ENCODE results near the gene C1S.

C1S gene

DNA sequence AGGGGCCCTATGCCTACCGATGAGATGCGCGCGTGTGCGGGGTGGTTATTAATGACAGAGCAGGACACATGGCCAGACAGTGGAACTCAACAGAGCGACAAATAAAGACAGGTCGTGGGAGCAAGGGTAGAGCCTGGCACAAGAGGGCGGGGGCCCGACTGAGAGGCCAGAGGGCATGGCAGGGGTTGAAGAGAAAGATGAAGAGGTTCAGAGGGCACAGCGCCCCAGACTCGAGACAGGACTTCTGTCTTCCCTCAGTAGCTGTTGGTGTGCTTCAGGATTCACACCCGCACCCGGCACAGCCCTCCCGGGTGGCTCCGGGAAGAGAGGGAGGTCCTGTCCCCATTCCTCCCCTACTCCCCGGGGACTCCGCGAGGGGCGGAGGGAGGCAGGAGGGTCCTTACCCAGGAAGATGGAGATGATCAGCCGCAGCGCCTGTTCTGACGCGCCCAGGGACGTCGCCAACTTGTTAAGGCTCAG lies 42.6 kb upstream of the C1S start (continued):
- TF ChIP-seq ZNF629 (tag by site-specific recombination; IDR thresholded peaks at IDR 0.05) (no peak), ZNF169 (tag by site-specific recombination; IDR thresholded peaks at IDR 0.05) (no peak), ZNF596 (tag by site-specific recombination; IDR thresholded peaks at IDR 0.05) (no peak), ZEB2 (tag by site-specific recombination; IDR thresholded peaks at IDR 0.05) (no peak), ZNF433 (tag by site-specific recombination; IDR thresholded peaks at IDR 0.05; ENCODE audit: low read depth) (no peak), ZNF292 (tag by site-specific recombination; IDR thresholded peaks at IDR 0.05; ENCODE audit: borderline replicate concordance, low read depth) (no peak), ZNF555 (tag by site-specific recombination; conservative IDR thresholded peaks at IDR 0.05) (no peak), ZNF221 (tag by site-specific recombination; IDR thresholded peaks at IDR 0.05; ENCODE audit: borderline replicate concordance) (no peak), ZNF548 (tag by site-specific recombination; IDR thresholded peaks at IDR 0.05) (no peak), ZNF701 (tag by site-specific recombination; IDR thresholded peaks at IDR 0.05) (no peak), KLF7 (tag by site-specific recombination; IDR thresholded peaks at IDR 0.05; ENCODE audit: borderline replicate concordance) (peak; percentile 50; the same call in 1 of the 2 replicates), ZNF394 (tag by site-specific recombination; IDR thresholded peaks at IDR 0.05; ENCODE audit: borderline replicate concordance) (peak; percentile 37; the same call in 1 of the 2 replicates), ZBTB1 (tag by site-specific recombination; IDR thresholded peaks at IDR 0.05) (no peak), ZNF37A (tag by site-specific recombination; IDR thresholded peaks at IDR 0.05) (no peak), MEIS1 (CRISPR knock-in tag; IDR thresholded peaks at IDR 0.05; ENCODE audit: borderline replicate concordance) (no peak), ZBTB48 (tag by site-specific recombination; IDR thresholded peaks at IDR 0.05) (peak; percentile 70; the same call in 1 of the 2 replicates), ZBTB8A (tag by site-specific recombination; IDR thresholded peaks at IDR 0.05) (peak; percentile 90), ZXDB (tag by site-specific recombination; IDR thresholded peaks at IDR 0.05) (no peak; the same call in 1 of the 2 replicates), ZNF184 (tag by site-specific recombination; IDR thresholded peaks at IDR 0.05) (no peak), ZNF174 (tag by site-specific recombination; IDR thresholded peaks at IDR 0.05) (no peak), ZNF768 (tag by site-specific recombination; IDR thresholded peaks at IDR 0.05) (no peak; the same call in 1 of the 2 replicates), YY1 (tag by site-specific recombination; IDR thresholded peaks at IDR 0.05) (no peak; the same call in 1 of the 2 replicates), ZBTB17 (tag by site-specific recombination; IDR thresholded peaks at IDR 0.05) (peak; percentile 45; the same call in 1 of the 2 replicates), ZNF133 (tag by site-specific recombination; IDR thresholded peaks at IDR 0.05) (no peak), ZFHX2 (tag by site-specific recombination; conservative IDR thresholded peaks at IDR 0.05) (no peak), ZNF558 (tag by site-specific recombination; IDR thresholded peaks at IDR 0.05) (no peak), ZBTB21 (tag by site-specific recombination; IDR thresholded peaks at IDR 0.05) (peak; percentile 56), ZNF529 (tag by site-specific recombination; IDR thresholded peaks at IDR 0.05; ENCODE audit: insufficient replicate concordance) (no peak), ZNF692 (tag by site-specific recombination; IDR thresholded peaks at IDR 0.05) (no peak; the same call in 1 of the 2 replicates), RBAK (tag by site-specific recombination; IDR thresholded peaks at IDR 0.05) (no peak), ZNF2 (tag by site-specific recombination; IDR thresholded peaks at IDR 0.05) (no peak), ZNF677 (tag by site-specific recombination; IDR thresholded peaks at IDR 0.05) (no peak)
- TF ChIP-seq, protein P1, sequence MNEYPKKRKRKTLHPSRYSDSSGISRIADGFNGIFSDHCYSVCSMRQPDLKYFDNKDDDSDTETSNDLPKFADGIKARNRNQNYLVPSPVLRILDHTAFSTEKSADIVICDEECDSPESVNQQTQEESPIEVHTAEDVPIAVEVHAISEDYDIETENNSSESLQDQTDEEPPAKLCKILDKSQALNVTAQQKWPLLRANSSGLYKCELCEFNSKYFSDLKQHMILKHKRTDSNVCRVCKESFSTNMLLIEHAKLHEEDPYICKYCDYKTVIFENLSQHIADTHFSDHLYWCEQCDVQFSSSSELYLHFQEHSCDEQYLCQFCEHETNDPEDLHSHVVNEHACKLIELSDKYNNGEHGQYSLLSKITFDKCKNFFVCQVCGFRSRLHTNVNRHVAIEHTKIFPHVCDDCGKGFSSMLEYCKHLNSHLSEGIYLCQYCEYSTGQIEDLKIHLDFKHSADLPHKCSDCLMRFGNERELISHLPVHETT (tag by site-specific recombination; IDR thresholded peaks at IDR 0.05): peak; percentile 63; the same call in 1 of the 2 replicates
- TF ChIP-seq, protein P2, sequence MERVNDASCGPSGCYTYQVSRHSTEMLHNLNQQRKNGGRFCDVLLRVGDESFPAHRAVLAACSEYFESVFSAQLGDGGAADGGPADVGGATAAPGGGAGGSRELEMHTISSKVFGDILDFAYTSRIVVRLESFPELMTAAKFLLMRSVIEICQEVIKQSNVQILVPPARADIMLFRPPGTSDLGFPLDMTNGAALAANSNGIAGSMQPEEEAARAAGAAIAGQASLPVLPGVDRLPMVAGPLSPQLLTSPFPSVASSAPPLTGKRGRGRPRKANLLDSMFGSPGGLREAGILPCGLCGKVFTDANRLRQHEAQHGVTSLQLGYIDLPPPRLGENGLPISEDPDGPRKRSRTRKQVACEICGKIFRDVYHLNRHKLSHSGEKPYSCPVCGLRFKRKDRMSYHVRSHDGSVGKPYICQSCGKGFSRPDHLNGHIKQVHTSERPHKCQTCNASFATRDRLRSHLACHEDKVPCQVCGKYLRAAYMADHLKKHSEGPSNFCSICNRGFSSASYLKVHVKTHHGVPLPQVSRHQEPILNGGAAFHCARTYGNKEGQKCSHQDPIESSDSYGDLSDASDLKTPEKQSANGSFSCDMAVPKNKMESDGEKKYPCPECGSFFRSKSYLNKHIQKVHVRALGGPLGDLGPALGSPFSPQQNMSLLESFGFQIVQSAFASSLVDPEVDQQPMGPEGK (tag by site-specific recombination; IDR thresholded peaks at IDR 0.05): no peak; the same call in none of the 2 replicates
- TF ChIP-seq, protein P3, sequence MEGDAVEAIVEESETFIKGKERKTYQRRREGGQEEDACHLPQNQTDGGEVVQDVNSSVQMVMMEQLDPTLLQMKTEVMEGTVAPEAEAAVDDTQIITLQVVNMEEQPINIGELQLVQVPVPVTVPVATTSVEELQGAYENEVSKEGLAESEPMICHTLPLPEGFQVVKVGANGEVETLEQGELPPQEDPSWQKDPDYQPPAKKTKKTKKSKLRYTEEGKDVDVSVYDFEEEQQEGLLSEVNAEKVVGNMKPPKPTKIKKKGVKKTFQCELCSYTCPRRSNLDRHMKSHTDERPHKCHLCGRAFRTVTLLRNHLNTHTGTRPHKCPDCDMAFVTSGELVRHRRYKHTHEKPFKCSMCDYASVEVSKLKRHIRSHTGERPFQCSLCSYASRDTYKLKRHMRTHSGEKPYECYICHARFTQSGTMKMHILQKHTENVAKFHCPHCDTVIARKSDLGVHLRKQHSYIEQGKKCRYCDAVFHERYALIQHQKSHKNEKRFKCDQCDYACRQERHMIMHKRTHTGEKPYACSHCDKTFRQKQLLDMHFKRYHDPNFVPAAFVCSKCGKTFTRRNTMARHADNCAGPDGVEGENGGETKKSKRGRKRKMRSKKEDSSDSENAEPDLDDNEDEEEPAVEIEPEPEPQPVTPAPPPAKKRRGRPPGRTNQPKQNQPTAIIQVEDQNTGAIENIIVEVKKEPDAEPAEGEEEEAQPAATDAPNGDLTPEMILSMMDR (tag by site-specific recombination; IDR thresholded peaks at IDR 0.05): no peak

Data from HEK293 (cell line).